Nephron progenitor cell (in vitro differentiated cells): Measurements from ENCODE around the gene ATP1A3.

Source experiments
- DNase-seq: peaks from one replicate; pipeline ENCODE4 v3.0.0; 2021
- H3K27ac Mint-ChIP-seq: 2 replicates; pipeline ENCODE4 v1.8.0; 2021; ENCODE audit warnings: mild to moderate bottlenecking, moderate library complexity, mixed read lengths
- H3K27me3 Mint-ChIP-seq: 2 replicates; pipeline ENCODE4 v1.8.0; 2021; ENCODE audit warnings: mild to moderate bottlenecking, low read depth, mixed read lengths; ENCODE audit not compliant: poor library complexity
- H3K36me3 Mint-ChIP-seq: 2 replicates; pipeline ENCODE4 v1.8.0; 2021; ENCODE audit warnings: low read depth, mixed read lengths
- H3K4me1 Mint-ChIP-seq: 2 replicates; pipeline ENCODE4 v1.8.0; 2021; ENCODE audit warnings: mixed read lengths
- H3K4me3 Mint-ChIP-seq: 2 replicates; pipeline ENCODE4 v1.8.0; 2021; ENCODE audit warnings: mild to moderate bottlenecking, moderate library complexity, mixed read lengths
- H3K9me3 Mint-ChIP-seq: 2 replicates; pipeline ENCODE4 v1.8.0; 2021; ENCODE audit warnings: mild to moderate bottlenecking, moderate library complexity, mixed read lengths
- CTCF ChIP-seq: fragments of 200-600 bp; sonication (generic); IDR thresholded peaks from 2 replicates; pipeline ENCODE4 v1.5.0; 2021; ENCODE audit warnings: antibody characterized with exemption

Gene ATP1A3

DNA sequence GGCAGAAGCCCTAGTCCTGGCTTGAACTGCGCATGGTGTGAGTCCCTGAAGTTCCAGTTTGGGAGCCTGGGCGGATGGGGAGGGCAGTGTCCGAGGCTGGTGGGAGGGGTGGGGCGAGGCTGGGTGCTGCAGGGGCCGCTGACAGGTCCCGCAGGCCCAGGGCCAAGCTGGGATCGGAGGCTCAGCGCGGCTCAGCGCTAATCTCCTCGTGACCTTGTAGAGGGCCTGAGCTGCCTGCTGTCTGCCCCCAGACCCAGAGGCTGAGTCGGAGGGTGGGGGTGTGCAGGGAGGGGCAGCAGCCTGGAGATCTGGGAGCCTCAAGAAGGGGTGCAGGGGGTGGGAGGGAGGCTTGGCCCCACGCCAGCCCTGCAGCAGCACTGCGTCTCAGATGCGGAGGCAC is 3.0 kb downstream of the ATP1A3 start:
- H3K27ac Mint-ChIP-seq, result no peak overlapping the region
- H3K9me3 Mint-ChIP-seq, result no peaks in the 10 kb centered on the region
- H3K36me3 Mint-ChIP-seq, result no peaks in the 10 kb centered on the region
- DNase-seq, result no peak
- peaks cover 41% of the 10 kb centered on the region for H3K27me3 Mint-ChIP-seq
- no peak overlapping the region for H3K4me3 Mint-ChIP-seq
- TF ChIP-seq CTCF, result no peak
- H3K4me1 Mint-ChIP-seq, result peaks cover 17% of the 10 kb centered on the region

DNA sequence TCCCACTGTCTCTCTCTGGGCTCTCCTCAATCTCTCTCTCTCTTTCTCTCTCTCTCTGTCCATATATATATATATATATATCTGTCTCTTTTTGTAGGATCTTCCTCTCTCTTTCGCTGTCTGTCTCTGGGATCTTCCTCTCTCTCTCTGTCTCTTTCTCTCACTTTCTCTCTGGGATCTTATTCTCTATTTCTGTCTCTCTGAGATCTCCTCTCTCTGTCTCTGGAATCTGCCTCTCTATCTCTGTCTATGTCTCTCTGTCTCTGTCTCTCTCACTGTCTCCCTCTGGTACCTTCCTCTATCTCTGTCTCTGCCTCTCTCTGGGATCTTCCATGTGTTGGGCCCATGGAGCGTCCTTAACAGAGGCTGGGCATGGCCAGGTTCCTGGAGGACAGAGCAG is 3.4 kb downstream of the ATP1A3 start:
- Mint-ChIP-seq H3K27me3 (peaks cover 37% of the 10 kb centered on the region), H3K9me3 (no peaks in the 10 kb centered on the region), H3K27ac (no peak overlapping the region), H3K4me1 (peaks cover 17% of the 10 kb centered on the region), H3K4me3 (no peak overlapping the region), H3K36me3 (no peaks in the 10 kb centered on the region)
- TF ChIP-seq CTCF, result no peak
- no peak for DNase-seq

DNA sequence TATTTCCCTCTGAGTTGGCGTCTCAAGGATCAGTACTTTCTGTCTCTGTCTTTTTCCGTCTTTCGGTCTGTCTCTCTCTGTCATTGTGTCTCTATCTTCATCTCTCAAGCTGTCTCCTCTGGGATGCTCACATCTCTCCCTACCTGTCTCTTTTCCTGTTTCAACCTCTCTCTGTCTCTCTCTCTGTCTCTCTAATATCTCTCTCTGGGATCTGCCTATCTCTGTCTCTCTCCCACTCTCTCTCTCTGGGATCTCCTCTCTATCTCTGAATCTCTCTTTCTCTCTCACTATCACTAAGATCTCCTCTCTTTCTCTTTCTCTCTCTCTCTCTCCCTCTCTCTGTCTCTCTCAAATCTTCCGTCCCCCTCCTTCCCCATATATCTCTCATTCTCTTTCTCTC is 4.0 kb downstream of the ATP1A3 start:
- Mint-ChIP-seq H3K27me3 (peaks cover 31% of the 10 kb centered on the region), H3K9me3 (no peaks in the 10 kb centered on the region), H3K4me3 (no peak overlapping the region), H3K36me3 (no peaks in the 10 kb centered on the region), H3K4me1 (peaks cover 13% of the 10 kb centered on the region), H3K27ac (no peak overlapping the region)
- no peak for TF ChIP-seq CTCF
- no peak for DNase-seq

- TF ChIP-seq CTCF, result no peak
- no peak overlapping the region for H3K27ac Mint-ChIP-seq
- peaks cover 29% of the 10 kb centered on the region for H3K27me3 Mint-ChIP-seq
- H3K4me1 Mint-ChIP-seq, result peaks cover 10% of the 10 kb centered on the region
- no peaks in the 10 kb centered on the region for H3K36me3 Mint-ChIP-seq
- no peak overlapping the region for H3K4me3 Mint-ChIP-seq
- no peak for DNase-seq
- no peaks in the 10 kb centered on the region for H3K9me3 Mint-ChIP-seq
Observed at GRCh38 chr19:41988947-41989346, 5.1 kb downstream of the ATP1A3 start.

DNA sequence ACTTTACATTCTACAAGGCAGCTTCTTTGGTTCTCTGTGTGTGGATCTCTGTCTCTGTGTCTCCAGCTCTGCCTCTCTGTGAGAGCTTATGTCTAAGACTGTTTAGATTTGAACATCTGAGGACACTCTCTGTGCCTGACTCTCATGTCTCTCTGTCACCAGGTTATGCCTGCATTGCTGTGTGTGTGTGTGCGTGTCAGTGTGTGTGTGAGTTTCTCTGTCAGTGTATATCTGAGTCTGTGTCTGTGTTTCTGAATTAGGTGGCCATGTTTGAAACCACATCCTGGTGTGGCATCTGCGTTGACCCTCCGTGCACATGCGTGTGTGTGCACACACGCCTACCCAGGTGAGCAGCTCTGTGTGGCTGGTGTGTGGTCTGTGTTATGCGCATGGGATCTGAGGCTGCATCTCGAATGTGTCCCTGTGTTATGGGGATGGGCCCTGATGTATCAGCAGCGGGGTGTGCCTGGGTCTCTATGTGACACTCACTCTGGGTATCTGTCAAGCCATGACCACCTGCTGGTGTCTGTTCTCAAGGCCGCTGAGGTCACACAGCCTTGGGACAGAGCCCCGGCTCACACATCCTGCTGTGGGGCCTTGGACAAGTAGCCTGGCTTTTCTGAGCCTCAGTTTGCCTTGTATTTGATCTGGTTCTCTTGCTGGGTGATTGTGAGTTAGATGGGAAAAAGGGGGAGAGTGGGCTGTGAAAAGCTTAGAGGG is 6.7 kb downstream of the ATP1A3 start:
- no peak for DNase-seq
- H3K9me3 Mint-ChIP-seq, result no peaks in the 10 kb centered on the region
- no peak overlapping the region for H3K4me3 Mint-ChIP-seq
- H3K4me1 Mint-ChIP-seq, result no peaks in the 10 kb centered on the region
- peak overlapping the region; percentile 21 for H3K27ac Mint-ChIP-seq
- no peak for TF ChIP-seq CTCF
- H3K36me3 Mint-ChIP-seq, result no peaks in the 10 kb centered on the region
- peaks cover 14% of the 10 kb centered on the region for H3K27me3 Mint-ChIP-seq

- no peak for TF ChIP-seq CTCF
- no peak for DNase-seq
- no peak overlapping the region for H3K4me3 Mint-ChIP-seq
- H3K27me3 Mint-ChIP-seq, result peaks cover 11% of the 10 kb centered on the region
- H3K9me3 Mint-ChIP-seq, result no peaks in the 10 kb centered on the region
- no peaks in the 10 kb centered on the region for H3K36me3 Mint-ChIP-seq
- no peaks in the 10 kb centered on the region for H3K4me1 Mint-ChIP-seq
- H3K27ac Mint-ChIP-seq, result no peak overlapping the region
Observed at GRCh38 chr19:41984961-41985360, 9.1 kb downstream of the ATP1A3 start.
